Transverse colon (tissue), 4 donors: ENCODE measurements around the gene RFX3.

Experiments used
- POLR2A ChIP-seq: fragments of 450-650 bp; IDR thresholded peaks from one replicate; pipeline ENCODE4 v1.6.1; 2016; ENCODE audit warnings: antibody characterized with exemption, mild to moderate bottlenecking, moderate library complexity
- POLR2AphosphoS5 ChIP-seq, 3 donors: sonication (generic); formaldehyde crosslinking; IDR thresholded peaks; one replicate each; pipeline ENCODE4 v1.6.1; 2016; ENCODE audit warnings: antibody characterized with exemption in 3 of 3
- TF ChIP-seq, protein P1 (sequence below), 5 experiments: fragments of 200-600 bp in 3 of 5; fragments of 450-650 bp in 2 of 5; sonication (generic) in 3 of 5; IDR thresholded peaks; 1 replicate in 2 of 5; 2 replicates in 3 of 5; pipeline ENCODE4 v1.5.1; 2016 to 2017; ENCODE audit warnings: antibody characterized with exemption in 5 of 5, inconsistent platforms in 3 of 5, mild to moderate bottlenecking in 2 of 5, moderate library complexity in 1 of 5

DNA sequence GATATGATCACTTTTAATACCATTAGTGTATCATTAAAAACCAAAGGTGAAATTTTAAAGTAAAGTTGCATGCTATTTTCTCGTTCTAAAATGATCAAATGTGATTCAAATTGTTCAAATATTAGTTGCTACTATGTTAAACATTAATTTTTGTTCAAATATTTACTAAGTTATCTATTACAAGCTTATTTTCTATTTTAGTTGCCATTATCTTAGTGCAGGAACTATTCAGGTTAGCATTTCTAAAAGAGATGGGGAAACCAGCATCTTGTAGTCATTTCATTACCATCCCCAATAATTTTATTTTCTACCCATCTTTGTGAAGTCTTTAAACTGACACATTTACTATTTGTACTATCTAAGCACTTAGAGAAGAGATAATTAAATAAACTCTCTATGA, 166.0 kb downstream of the RFX3 start:
- TF ChIP-seq, protein P1, sequence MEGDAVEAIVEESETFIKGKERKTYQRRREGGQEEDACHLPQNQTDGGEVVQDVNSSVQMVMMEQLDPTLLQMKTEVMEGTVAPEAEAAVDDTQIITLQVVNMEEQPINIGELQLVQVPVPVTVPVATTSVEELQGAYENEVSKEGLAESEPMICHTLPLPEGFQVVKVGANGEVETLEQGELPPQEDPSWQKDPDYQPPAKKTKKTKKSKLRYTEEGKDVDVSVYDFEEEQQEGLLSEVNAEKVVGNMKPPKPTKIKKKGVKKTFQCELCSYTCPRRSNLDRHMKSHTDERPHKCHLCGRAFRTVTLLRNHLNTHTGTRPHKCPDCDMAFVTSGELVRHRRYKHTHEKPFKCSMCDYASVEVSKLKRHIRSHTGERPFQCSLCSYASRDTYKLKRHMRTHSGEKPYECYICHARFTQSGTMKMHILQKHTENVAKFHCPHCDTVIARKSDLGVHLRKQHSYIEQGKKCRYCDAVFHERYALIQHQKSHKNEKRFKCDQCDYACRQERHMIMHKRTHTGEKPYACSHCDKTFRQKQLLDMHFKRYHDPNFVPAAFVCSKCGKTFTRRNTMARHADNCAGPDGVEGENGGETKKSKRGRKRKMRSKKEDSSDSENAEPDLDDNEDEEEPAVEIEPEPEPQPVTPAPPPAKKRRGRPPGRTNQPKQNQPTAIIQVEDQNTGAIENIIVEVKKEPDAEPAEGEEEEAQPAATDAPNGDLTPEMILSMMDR (IDR thresholded peaks at IDR 0.05) = no peak
- TF ChIP-seq POLR2AphosphoS5 (IDR thresholded peaks at IDR 0.05) = no peak
- no peak for TF ChIP-seq POLR2A
